Neutrophil (primary cell): Measurements from ENCODE around the gene CACNA1A.
"Not testable (repeated sequence)": the region's sequence is repeated elsewhere in the genome, so short reads cannot be mapped to it uniquely, and the experiment has no call there.

Source experiments
- H3K27ac ChIP-seq: fragments of 200-600 bp; sonication (generic); 2 replicates; pipeline ENCODE4 v1.5.1; 2016; ENCODE audit warnings: mild to moderate bottlenecking, moderate library complexity
- H3K27me3 ChIP-seq: fragments of 200-600 bp; sonication (generic); 2 replicates; pipeline ENCODE4 v1.6.0; 2016; ENCODE audit warnings: mild to moderate bottlenecking
- H3K36me3 ChIP-seq: fragments of 200-600 bp; sonication (generic); 2 replicates; pipeline ENCODE4 v1.5.1; 2017
- H3K4me1 ChIP-seq, 2 experiments: fragments of 200-600 bp in 1 of 2; sonication (generic) in 1 of 2; 1 replicate in 1 of 2; 2 replicates in 1 of 2; pipeline versions ENCODE4 v1.5.1 to v1.6.1; 2013 to 2016; ENCODE audit warnings: low read depth in 1 of 2, low read length in 1 of 2, mild to moderate bottlenecking in 1 of 2, moderate library complexity in 1 of 2; ENCODE audit not compliant: control insufficient read depth in 1 of 2, insufficient read depth in 1 of 2
- H3K4me3 ChIP-seq, 2 experiments: fragments of 200-600 bp in 1 of 2; sonication (generic) in 1 of 2; 1 replicate in 1 of 2; 2 replicates in 1 of 2; pipeline ENCODE4 v1.5.1; 2013 to 2016; ENCODE audit warnings: low read depth in 1 of 2, low read length in 1 of 2, mild to moderate bottlenecking in 1 of 2, moderate library complexity in 1 of 2
- H3K9me3 ChIP-seq: fragments of 200-600 bp; sonication (generic); 2 replicates; pipeline ENCODE4 v1.5.1; 2016
- TF ChIP-seq, protein P1 (sequence below): fragments of 200-600 bp; sonication (generic); IDR thresholded peaks from 2 replicates; pipeline ENCODE4 v1.5.1; 2016; ENCODE audit warnings: antibody characterized with exemption

The CACNA1A gene

GRCh38 chr19:13173139-13173737, 333.0 kb downstream of the CACNA1A start:
- TF ChIP-seq, protein P1, sequence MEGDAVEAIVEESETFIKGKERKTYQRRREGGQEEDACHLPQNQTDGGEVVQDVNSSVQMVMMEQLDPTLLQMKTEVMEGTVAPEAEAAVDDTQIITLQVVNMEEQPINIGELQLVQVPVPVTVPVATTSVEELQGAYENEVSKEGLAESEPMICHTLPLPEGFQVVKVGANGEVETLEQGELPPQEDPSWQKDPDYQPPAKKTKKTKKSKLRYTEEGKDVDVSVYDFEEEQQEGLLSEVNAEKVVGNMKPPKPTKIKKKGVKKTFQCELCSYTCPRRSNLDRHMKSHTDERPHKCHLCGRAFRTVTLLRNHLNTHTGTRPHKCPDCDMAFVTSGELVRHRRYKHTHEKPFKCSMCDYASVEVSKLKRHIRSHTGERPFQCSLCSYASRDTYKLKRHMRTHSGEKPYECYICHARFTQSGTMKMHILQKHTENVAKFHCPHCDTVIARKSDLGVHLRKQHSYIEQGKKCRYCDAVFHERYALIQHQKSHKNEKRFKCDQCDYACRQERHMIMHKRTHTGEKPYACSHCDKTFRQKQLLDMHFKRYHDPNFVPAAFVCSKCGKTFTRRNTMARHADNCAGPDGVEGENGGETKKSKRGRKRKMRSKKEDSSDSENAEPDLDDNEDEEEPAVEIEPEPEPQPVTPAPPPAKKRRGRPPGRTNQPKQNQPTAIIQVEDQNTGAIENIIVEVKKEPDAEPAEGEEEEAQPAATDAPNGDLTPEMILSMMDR = no peak
- Histone ChIP-seq H3K27me3 (no peaks in the 10 kb centered on the region), H3K27ac (peak overlapping the region; percentile 85), H3K4me3 (no peak overlapping the region), H3K4me1 (peaks cover 37 to 51% of the 10 kb centered on the region in 2 experiments), H3K9me3 (no peaks in the 10 kb centered on the region), H3K36me3 (peaks cover 18% of the 10 kb centered on the region)

DNA sequence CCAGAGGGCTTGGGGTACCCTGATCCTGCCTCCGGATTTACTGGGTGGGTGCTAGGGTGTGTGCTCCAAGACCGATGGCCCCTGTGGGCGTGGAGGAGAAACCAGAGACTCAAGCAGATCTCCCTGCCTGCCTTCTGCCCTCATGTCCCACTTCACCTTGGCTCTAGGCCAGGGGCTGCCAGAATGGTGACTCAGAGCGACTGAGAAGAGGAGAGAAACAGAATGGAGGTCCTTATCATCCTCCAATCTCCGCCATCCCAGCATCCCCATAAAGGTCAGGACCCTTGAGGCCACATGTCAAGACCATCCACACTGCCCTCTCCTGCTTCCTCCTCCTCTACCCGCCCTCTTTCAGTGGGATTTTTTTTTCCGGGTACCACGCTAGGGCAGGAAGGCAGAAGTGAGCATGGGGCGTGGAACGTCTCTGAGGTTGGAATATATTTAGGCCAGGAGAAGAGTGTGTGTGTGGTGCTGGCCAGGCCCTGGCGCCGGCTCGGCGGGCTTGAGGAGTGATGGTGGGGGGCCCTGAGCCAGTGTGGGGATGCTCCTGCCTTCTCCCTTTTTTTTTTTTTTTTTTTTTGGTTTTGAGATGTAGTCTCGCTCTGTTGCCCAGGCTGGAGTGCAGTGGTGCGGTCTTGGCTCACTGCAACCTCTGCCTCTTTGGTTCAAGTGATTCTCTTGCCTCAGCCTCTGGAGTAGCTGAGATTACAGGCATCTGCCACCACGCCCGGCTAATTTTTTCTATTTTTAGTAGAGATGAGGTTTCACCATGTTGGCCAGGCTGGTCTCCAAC, 333.7 kb downstream of the CACNA1A start:
- Histone ChIP-seq H3K36me3 (peaks cover 18% of the 10 kb centered on the region), H3K4me3 (peak overlapping the region in 1 of 2 experiments; percentile 45), H3K27me3 (no peaks in the 10 kb centered on the region), H3K27ac (peak overlapping the region; percentile 85), H3K9me3 (no peaks in the 10 kb centered on the region), H3K4me1 (peaks cover 40 to 54% of the 10 kb centered on the region in 2 experiments)
- TF ChIP-seq, protein P1 = no peak

- Histone ChIP-seq H3K4me3 (no peak overlapping the region), H3K27ac (peak overlapping the region; percentile 94), H3K9me3 (no peaks in the 10 kb centered on the region), H3K4me1 (peaks cover 53 to 68% of the 10 kb centered on the region in 2 experiments), H3K36me3 (peaks cover 18% of the 10 kb centered on the region), H3K27me3 (no peaks in the 10 kb centered on the region)
- TF ChIP-seq, protein P1 = no peak
These were observed 335.1 kb downstream of the CACNA1A start for GRCh38 chr19:13171146-13171545.

DNA sequence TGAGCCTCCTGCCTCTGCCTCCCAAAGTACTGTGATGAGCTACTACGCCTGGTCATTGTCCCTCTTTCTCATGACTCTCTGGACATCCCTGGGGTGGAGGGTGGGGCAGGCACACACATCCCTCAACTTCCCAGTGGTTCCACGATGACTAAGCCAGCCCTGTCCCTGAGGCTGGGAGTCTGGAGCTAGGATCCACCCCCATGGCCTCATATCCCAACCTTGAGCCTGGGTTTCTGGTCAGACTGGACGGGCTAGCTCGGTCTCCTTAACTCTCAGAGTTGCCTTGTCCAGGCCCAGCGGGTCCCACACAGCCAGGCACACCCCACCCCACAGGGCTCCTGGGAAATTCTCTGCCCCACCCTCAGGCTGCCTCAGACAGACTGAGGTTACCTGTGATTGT, 336.5 kb downstream of the CACNA1A start:
- Histone ChIP-seq H3K27ac (peak overlapping the region; percentile 94), H3K36me3 (peaks cover 18% of the 10 kb centered on the region), H3K9me3 (no peaks in the 10 kb centered on the region), H3K4me3 (peak overlapping the region in 1 of 2 experiments; percentile 66), H3K4me1 (peaks cover 67 to 82% of the 10 kb centered on the region in 2 experiments), H3K27me3 (no peaks in the 10 kb centered on the region)
- TF ChIP-seq, protein P1 = no peak

DNA sequence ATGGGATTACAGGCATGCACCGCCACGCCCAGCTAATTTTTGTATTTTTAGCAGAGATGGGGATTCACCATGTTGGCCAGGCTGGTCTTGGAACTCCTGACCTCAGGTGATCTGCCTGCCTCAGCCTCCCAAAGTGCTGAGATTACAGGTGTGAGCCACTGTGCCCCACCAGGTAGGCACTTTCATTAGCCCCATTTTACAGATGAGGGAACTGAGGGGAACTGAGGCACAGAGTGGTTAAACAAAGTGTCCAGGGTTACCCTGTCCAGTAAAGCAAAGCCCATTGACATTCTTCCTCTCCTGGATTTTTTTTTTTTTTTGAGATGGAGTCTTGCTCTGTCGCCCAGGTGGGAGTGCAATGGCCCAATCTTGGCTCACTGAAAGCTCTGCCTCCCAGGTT, 340.1 kb downstream of the CACNA1A start:
- H3K9me3 ChIP-seq, H3K36me3 ChIP-seq, H3K27me3 ChIP-seq: not testable (repeated sequence)
- Histone ChIP-seq H3K4me1 (peaks cover 91 to 95% of the 10 kb centered on the region in 2 experiments), H3K4me3 (peak overlapping the region in 1 of 2 experiments; percentile 64), H3K27ac (peak overlapping the region; percentile 94)
